ENCODE data around the gene ITGA11. TPM values are rescaled to one million over a fixed set of nuclear protein-coding genes. Genes with fewer than 3 reads are reported as not detected.

ITGA11 gene
- polyA plus RNA-seq, 3 donors = 3.1 to 4.4 (median 3.4) TPM

DNA sequence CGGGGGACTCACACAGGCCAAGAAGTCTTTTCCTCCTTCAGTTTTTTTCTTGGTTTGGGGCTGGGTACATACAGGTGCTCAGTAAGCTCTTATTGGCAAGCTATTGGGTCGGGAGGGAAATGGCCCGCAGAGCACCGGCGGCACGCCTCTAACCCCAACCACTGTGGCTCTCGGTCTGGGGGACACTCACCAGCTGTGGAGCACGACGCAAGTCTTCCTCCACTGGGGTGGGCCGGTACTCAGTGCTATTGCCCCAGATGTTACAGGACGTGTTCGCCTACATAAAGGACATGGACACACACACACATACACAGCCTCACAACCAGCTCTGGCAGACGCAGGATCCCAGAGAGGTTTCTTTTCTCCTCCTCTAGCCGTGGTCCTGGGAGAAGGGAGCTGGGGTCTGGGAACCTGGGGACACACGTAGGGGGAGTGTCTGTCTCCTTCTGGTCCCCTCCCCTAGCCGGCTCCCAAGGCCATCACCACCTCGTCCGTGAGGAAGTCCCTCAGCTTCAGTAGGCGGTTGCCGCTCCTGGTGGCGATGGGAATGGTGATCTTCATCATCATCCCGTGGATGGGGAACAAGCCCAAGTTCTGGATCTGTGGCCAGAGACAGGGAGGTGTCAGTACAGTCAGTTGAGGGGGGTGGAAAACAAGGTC, 121.0 kb downstream of the ITGA11 start:
- DNase-seq (ENCODE audit: extremely low read depth in 1 of 11, low read depth in 9 of 11, low spot score in 4 of 11) = no peak

DNA sequence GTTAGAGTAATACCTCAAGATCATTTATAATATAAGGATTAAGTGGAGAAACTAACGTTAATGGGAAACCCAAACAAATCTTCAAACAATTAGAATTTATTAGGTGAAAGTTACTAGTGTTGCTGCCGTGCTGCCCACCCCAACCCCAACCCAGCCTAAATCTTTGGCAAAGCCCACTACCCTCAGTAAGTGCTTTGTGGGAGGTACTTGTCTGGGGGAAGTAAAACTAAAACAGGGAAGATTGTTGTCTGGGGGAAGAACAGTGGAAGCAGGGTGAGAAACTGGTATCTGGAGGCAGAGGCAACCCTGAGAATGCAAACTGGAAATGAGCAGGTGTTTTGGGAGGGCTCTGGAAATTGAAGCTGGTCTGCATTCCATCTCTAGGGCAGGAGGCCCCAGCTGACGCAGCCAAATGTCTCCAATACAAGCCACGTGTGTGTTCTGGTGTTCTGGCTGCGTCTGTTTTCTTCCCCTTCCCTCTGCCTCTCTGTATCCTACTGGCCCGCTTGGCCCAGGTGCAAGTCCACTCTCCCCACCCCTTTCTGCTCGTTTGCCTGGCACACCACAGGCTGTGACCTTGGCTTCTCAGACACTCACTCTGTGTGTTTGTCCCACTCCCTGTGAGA, 121.7 kb downstream of the ITGA11 start:
- no peak for DNase-seq (ENCODE audit: extremely low read depth in 1 of 11, low read depth in 9 of 11, low spot score in 4 of 11)

DNA sequence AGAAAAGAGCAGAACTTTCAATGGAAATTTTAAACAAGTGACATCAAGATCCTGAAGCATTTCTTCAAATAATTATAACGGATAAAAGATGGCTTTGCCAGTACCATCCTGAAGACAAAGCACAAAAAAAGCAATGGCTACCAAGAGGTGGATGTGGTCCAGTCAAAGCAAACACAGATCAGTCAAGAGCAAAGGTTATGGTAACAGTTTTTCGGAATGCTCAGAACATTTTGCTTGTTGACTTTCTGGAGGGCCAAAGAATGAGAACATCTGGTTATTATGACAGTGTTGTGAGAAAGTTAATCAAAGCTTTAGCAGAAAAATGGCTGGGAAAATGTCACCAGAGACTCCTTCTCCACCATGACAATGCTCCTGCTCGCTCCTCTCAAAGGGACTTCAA, 122.9 kb downstream of the ITGA11 start:
- no peak for DNase-seq (ENCODE audit: extremely low read depth in 1 of 11, low read depth in 9 of 11, low spot score in 4 of 11)

DNA sequence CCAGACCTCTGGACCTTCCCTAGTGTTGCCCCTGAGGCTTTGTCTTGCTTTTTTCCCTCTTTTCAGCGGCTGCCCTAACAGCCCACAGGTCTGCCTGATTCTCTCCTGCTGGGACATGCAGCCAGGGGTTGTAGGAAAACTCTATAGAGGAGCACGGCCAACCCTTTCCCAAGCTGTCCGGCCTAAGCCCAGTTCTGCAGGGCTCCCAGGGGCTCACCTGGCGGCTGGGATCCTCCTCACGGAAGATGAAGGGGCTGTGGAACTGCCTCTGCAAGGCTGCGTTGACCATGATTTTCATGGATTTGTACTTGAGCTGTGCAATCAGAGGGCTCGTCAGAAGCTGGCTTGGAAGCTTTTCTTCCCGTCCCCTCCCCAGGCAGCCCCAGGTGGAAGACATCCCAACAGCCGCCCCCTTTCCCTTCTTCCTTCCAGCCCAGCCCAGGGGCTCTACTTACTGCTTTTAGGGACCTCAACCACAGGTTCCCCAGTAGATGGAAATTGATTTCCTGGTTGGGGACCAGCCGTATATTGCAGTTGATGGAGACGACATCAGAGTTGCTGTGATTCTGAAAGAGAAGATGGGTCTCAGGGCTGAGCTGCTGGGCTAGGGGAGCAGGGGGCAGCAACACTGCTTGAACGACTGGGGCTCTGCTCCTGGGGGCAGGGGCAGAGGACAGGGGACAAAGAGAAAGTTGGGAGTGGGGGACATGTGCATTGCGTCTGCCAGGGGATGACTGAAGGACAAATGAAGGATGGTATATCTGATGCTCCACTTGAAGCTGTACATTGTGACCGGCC, 124.6 kb downstream of the ITGA11 start:
- no peak for DNase-seq (ENCODE audit: extremely low read depth in 1 of 11, low read depth in 9 of 11, low spot score in 4 of 11)

DNA sequence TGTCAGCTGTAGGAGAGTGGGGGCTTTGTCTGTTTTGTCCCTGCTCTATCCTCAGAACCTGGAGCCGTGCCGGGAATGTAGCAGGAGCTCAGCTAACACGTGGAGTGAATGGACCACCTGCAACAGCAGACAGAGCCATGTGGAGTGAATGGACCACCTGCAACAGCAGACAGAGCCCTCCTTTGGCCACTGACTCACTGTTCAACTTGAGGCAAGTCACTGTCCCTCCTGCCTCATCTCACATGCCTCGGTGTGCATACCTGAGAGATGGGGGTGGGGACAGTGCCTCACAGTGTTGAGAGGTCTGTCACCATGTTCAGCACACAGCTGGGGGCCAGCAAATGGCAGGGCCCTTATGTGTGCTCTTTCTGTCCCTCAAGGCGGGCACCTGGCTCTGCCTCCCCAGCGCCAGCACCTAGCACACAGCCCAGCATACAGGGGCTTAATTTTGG, 126.5 kb downstream of the ITGA11 start:
- no peak for DNase-seq (ENCODE audit: extremely low read depth in 1 of 11, low read depth in 9 of 11, low spot score in 4 of 11)

DNA sequence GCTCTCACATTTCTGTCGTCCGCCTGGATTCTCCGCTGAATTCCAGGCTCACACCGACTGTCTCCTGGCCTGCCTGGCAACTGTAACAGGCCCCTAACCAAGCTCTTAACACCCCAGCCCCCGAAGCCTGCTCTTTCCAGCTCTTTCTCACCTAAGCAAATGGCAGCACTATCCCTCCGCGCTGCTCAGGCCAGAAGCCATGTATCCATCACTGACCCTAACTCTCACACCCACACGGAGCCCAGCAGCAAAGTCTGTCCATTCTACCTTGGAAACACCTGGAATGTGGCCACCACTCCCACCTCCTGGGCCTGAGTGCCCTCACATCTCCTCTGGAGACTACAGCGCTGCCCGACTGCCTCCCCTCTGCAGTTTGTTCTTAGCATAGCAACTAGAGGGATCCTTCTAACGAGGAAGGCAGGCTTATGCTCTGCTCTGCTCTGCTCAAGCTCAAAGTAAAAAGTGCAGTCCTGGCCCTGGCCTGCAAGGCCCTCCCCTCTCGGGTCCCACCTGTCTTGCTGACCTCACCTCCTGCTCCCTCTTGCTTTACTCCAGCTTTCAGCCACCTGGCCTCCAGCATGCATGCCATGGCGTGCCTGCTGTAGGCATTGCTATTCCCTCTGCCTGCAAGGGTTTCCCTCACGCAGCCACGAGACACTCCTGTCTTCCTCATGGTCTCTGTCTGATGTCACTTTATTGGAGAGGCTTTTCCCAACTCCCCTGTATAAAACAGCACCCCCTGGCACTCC, 127.2 kb downstream of the ITGA11 start:
- DNase-seq (ENCODE audit: extremely low read depth in 1 of 11, low read depth in 9 of 11, low spot score in 4 of 11) = no peak

DNA sequence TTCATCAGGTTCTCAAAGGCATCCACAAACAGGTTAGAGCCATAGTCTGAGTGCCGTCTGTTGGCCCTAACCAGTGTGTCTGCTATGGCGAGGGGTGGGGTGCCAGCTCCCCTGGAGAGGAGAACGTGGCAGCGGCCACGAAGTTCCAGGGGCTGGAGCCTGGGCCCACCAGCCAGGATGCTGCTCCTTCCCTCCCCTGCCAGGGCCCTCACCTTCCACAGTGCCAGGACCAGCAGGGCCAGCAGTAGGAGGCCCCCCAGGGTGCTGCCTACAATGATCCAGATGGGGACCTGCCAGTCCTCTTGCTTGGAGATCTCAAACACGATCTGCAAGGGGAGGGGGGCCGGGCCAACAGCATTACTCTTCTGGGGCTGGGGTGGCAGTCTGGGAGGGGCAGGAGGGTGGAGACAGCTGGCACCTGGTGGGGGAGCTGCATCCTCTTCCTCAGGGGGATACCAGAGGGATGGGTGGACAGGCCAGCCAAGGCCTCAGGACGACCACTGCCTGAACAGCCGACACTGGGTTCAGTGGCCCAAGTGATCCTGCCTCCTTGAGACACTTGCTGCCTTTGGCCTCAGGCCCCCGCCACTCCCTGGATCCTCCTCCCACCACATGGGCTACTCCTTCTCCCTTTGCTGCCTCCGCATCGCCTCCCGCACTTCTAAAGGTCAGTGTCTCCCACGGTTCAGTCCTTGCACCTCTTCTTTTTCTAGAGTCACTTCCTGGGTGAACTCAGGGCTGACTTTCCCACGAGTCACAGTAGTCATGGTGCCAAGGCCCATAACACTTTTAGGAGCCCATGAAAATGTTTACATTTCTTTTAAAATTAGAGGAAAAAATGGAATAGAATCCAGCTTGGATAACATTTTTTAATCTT, 128.2 kb downstream of the ITGA11 start:
- DNase-seq (ENCODE audit: extremely low read depth in 1 of 11, low read depth in 9 of 11, low spot score in 4 of 11) = no peak

DNA sequence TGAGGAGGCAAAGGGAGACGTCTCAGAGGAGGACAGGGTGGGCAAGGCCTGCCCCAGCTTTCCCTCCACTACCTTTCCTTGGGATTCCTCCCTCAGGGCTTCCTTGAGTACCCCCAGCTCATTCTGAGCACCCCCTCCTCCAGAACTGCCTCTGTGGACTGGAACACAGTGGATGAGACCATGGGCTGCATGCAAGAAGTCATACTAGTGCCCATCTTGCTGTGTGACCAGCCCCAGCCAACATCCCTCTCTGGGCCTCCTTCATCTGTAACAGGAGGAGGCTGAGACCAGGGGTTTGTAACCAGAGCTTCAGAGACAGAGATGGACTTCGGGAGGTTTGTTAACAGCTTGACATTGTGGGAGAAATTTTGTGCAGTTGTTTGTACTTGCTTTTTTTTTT, 128.8 kb downstream of the ITGA11 start:
- DNase-seq (ENCODE audit: extremely low read depth in 1 of 11, low read depth in 9 of 11, low spot score in 4 of 11) = no peak

DNA sequence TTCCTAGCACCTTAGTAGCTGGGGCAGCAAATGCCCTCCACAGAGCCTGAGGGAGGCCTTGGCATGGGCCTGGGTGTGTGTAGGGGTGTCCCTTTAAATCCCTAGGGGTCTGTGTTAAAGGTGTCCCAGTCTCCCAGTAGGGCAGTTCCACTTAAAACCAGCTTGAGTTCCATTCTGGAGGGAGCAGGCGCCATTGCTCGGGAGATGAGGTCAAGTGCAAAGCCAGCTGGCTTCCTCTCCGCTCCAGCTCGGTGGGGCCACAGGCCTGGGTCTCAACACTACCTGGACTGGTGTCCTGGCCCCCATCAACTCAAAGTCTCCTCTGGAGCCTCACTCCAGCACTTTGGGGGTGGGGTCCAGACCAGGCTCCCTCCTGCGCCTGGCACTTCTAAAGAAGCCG, 129.2 kb downstream of the ITGA11 start:
- no peak for DNase-seq (ENCODE audit: extremely low read depth in 1 of 11, low read depth in 9 of 11, low spot score in 4 of 11)

DNA sequence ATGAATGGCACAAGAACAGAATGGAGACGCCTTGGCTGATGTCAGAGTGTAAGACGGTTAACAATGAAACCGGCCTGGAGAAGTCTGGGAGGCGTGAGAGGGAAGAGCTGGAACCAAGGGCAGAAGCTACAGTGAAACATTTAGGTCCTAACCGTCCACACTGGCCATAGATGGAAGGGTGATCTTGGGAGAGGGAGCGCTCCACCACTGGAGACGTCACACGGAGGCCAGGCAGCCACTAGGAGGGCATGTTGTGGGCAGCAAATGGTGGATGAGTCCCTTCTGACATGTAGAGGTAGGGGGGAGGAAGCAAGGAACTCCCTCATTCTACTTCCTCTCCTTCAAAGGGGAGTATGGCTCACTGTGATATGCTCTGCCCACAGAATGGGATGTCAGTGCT, 130.7 kb downstream of the ITGA11 start:
- no peak for DNase-seq (ENCODE audit: extremely low read depth in 1 of 11, low read depth in 9 of 11, low spot score in 4 of 11)

DNA sequence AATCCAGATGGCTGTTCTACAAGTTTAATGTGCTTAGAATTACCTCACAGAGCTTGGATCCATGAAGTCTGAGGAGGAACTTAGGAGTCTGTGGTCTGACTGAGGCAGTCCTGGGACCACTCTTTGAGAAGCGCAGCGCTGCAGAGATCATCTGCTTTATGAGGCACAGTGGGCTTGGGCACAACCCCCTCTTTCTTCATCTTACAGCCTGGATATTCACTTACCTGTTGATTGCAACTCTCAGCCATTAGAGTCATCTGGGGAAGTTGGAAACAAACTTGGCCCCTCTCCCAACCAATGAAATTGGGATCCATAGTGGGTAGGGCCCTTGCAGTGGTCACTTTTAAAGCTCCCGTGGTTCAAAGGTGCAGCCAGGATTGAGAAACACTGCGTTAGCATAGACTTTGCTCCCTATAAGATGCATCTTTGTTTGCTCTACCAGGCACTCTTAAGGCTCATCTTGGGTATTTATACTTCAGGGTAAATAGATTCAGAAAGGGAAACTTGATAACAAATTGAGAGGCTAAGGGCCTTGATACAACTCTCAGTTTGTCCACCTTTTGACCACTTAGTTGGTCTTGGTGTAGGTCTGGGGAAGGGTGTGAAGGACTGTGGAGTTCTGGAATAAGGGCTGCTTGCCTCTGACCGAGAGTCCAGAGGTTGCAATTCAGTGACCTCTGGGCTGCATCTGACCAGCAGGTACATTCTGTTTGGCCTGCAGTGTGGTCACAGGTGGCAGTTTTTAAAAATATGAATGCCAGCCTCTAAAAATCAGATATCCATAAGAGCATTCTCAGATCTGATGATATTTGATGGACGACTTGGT, 131.6 kb downstream of the ITGA11 start:
- no peak for DNase-seq (ENCODE audit: extremely low read depth in 1 of 11, low read depth in 9 of 11, low spot score in 4 of 11)

DNA sequence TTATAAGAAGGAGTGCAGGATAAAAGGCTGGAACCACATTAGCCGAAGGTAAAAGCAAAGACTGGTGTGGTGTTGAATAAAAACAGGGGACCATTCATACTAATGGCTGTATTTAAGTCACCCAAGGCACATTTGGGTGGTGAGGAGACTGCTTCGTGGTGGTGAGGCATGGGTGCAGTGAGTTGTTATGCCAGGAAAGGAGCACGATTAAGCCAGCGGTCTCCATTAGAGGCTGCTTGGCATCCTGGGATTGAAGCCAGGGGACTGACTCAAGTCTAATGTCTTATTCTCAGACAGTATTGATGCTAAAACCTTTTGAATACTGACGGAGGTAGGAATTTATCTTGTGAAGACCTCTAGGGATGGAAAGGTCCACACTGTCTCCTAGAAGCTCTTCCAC, 132.5 kb downstream of the ITGA11 start:
- no peak for DNase-seq (ENCODE audit: extremely low read depth in 1 of 11, low read depth in 9 of 11, low spot score in 4 of 11)

DNA sequence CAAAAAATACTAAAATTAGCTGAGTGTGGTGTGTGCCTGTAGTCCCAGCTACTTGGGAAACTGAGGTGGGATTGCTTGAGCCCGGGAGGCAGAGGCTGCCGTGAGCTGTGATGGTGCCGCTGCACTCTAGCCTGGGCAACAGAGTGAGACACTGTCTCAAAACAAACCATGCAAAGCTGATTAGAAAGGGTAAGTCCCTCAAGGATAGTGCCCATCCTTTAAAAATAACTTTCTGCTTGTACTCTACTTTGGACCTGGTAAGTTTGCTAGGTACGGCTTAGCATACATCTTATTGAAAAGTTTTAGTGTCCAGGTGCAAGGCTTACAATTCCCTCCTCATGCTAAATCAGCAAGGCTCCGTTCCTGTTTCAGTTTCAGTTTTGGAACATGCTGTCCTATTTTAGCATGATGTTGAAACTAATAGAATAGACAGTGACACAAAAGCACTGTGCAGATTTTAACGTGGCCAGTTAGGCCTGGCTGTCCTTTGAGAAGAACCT, 133.0 kb downstream of the ITGA11 start:
- DNase-seq (ENCODE audit: extremely low read depth in 1 of 11, low read depth in 9 of 11, low spot score in 4 of 11) = no peak

DNA sequence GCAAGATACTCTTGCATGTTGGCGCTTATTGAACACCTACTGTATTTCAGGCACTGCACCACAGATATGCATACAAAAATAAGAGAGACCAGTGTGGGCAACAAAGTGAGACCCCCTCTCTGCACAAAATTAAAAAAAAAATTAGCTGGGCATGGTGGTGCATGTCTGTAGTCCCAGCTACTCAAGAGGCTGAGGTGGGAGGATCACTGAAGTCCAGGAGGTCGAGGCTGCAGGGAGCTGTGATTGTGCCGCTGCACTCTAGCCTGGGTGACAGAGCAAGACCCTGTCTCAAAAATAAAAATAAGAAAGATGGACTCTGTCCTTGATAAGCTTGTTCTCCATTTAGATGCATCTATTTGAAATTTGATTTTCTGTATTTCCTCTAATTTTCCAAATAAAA, 133.6 kb downstream of the ITGA11 start:
- no peak for DNase-seq (ENCODE audit: extremely low read depth in 1 of 11, low read depth in 9 of 11, low spot score in 4 of 11)

DNA sequence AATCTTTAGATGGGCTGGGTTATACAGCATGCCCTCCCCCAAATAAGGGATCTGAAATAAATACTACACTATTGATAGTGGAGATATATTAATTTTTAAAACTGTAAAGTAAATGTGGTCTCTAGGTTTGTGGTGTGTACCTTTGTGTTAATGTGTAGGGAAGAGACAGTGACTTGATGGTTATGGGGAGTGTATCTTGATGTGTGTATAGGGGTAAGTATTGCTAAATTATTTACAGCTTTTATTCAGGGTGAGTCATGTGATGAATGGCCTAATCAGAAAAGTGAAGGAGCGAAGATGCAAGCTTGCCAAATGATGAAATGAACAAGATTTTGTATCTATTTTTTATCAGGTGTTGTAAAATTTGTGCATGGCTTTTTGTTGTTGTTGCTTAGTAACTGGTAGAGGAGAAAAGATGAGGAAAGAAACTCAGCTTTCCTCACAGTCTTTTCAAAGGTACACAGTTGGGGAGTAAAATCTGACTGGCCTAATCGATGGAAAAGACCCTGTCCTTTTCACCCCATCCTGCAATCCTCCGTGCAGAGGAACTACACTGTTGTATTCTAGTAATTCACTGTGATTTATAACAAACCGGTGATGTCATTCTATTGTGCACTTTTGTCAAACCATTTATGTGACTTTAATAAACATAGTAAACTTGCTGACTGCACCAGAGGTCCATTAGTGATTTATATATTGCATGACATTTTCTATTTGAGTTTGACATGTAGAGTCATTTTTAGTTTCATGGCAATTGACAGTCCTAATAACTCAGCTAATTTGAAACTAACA, 136.8 kb downstream of the ITGA11 start:
- no peak for DNase-seq (ENCODE audit: extremely low read depth in 1 of 11, low read depth in 9 of 11, low spot score in 4 of 11)

DNA sequence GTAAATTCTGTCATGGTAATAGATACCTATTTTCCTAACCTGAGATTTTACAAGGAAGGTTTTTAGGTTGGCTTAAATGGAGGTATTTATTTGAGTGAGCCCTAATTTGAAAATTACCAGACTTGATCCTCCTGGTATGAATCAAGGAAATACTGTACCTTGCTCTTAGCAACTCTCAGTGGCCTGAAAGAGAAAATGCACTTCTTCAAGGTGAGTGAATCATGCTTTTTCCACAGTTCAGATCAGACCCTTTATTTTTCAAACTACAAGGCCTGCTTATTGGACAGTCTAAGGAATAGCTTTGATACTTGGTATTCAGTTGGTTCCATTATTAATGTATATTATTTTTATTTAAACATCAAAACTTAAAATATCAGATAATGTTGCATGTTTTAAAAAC, 139.0 kb downstream of the ITGA11 start:
- DNase-seq (ENCODE audit: extremely low read depth in 1 of 11, low read depth in 9 of 11, low spot score in 4 of 11) = no peak
